HS-27A (cell line): ENCODE data around the gene CELF4.

Source experiments
- DNase-seq: peaks from one replicate; pipeline ENCODE4 v3.0.0-alpha.2; 2012; ENCODE audit warnings: low read depth, missing footprints

The CELF4 gene

DNA sequence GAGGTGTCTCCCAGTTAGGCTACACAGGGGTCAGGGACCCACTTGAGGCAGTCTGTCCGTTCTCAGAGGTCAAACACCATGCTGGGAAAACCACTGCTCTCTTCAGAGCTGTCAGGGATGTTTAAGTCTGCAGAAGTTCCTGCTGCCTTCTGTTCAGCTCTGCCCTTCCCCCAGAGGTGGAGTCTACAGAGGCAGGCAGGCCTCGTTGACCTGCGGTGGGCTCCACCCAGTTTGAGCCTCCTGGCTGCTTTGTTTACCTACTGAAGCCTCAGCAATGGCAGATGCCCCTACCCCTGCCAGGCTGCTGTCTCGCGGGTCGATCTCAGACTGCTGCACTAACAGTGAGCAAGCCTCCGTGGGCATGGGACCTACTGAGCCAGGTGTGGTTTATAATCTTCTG is 346.3 kb downstream of the CELF4 start:
- no peak for DNase-seq

- DNase-seq: no peak
Observed at GRCh38 chr18:37218022-37218590, 347.5 kb downstream of the CELF4 start.

GRCh38 chr18:37210781-37211180 is 354.8 kb downstream of the CELF4 start:
- no peak for DNase-seq

- no peak for DNase-seq
Observed at GRCh38 chr18:37207343-37207742, 358.3 kb downstream of the CELF4 start.

DNA sequence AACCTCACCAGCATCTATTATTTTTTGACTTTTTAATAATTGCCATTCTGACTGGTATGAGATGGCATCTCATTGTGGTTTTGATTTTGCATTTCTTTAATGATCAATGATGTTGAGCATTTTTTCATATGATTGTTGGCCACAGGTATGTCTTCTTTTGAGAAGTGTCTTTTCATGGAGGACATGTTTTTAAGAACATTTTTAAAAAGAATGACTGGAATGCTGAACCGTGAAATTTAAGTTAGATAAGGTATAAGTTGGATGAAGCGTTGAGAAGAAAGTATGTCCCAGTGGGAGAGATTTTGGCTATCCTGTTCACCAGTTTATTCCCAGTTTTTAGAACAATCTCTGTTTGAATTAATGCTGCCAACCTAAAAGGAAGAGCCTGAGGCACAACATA is 365.9 kb downstream of the CELF4 start:
- DNase-seq: no peak
